Measurements from ENCODE around the gene TSHZ2.
A peak's percentile ranks its signal among the peaks of the same experiment; 100 is the strongest.

The TSHZ2 gene

GRCh38 chr20:53296451-53297153 lies 324.4 kb downstream of the TSHZ2 start:
- in situ Hi-C loops (cut with HindIII; ENCODE audit: low pct_ligation_motif_present, low pct_unique_long_range_greater_than_20kb, low sequenced_read_pairs), result no loop called here
- no peak for DNase-seq

GRCh38 chr20:53297154-53297529 lies 325.0 kb downstream of the TSHZ2 start:
- no peak for DNase-seq
- in situ Hi-C loops (cut with HindIII; ENCODE audit: low pct_ligation_motif_present, low pct_unique_long_range_greater_than_20kb, low sequenced_read_pairs), result no loop called here

GRCh38 chr20:53298260-53298659 lies 326.1 kb downstream of the TSHZ2 start:
- no peak for DNase-seq
- in situ Hi-C loops (cut with HindIII; ENCODE audit: low pct_ligation_motif_present, low pct_unique_long_range_greater_than_20kb, low sequenced_read_pairs), result no loop called here

- in situ Hi-C loops (cut with HindIII; ENCODE audit: low pct_ligation_motif_present, low pct_unique_long_range_greater_than_20kb, low sequenced_read_pairs), result no loop called here
Observed at GRCh38 chr20:53298911-53299310, 326.8 kb downstream of the TSHZ2 start.

GRCh38 chr20:53299831-53300230 lies 327.7 kb downstream of the TSHZ2 start:
- in situ Hi-C loops (cut with HindIII; ENCODE audit: low pct_ligation_motif_present, low pct_unique_long_range_greater_than_20kb, low sequenced_read_pairs), result no loop called here
- DNase-seq, result no peak

More at GRCh38 chr20:53298911-53299310, 326.8 kb downstream of the TSHZ2 start:
- DNase-seq, result no peak

- no peak for DNase-seq
- in situ Hi-C loops (cut with HindIII; ENCODE audit: low pct_ligation_motif_present, low pct_unique_long_range_greater_than_20kb, low sequenced_read_pairs), result no loop called here
Observed at GRCh38 chr20:53301869-53302268, 329.7 kb downstream of the TSHZ2 start.

GRCh38 chr20:53302695-53303412 lies 330.7 kb downstream of the TSHZ2 start:
- in situ Hi-C loops (cut with HindIII; ENCODE audit: low pct_ligation_motif_present, low pct_unique_long_range_greater_than_20kb, low sequenced_read_pairs), result no loop called here
- no peak for DNase-seq

GRCh38 chr20:53303413-53303760 lies 331.2 kb downstream of the TSHZ2 start:
- DNase-seq, result no peak
- in situ Hi-C loops (cut with HindIII; ENCODE audit: low pct_ligation_motif_present, low pct_unique_long_range_greater_than_20kb, low sequenced_read_pairs), result no loop called here

- in situ Hi-C loops (cut with HindIII; ENCODE audit: low pct_ligation_motif_present, low pct_unique_long_range_greater_than_20kb, low sequenced_read_pairs), result no loop called here
- DNase-seq, result no peak
Observed at GRCh38 chr20:53304146-53304545, 332.0 kb downstream of the TSHZ2 start.

GRCh38 chr20:53306192-53306805 lies 334.1 kb downstream of the TSHZ2 start:
- no peak for DNase-seq
- in situ Hi-C loops (cut with HindIII; ENCODE audit: low pct_ligation_motif_present, low pct_unique_long_range_greater_than_20kb, low sequenced_read_pairs), result no loop called here

- DNase-seq, result no peak
- in situ Hi-C loops (cut with HindIII; ENCODE audit: low pct_ligation_motif_present, low pct_unique_long_range_greater_than_20kb, low sequenced_read_pairs), result no loop called here
Observed at GRCh38 chr20:53307964-53308597, 335.9 kb downstream of the TSHZ2 start.

GRCh38 chr20:53309515-53309914 lies 337.4 kb downstream of the TSHZ2 start:
- in situ Hi-C loops (cut with HindIII; ENCODE audit: low pct_ligation_motif_present, low pct_unique_long_range_greater_than_20kb, low sequenced_read_pairs), result no loop called here

GRCh38 chr20:53312957-53313356 lies 340.8 kb downstream of the TSHZ2 start:
- DNase-seq, result no peak
- in situ Hi-C loops (cut with HindIII; ENCODE audit: low pct_ligation_motif_present, low pct_unique_long_range_greater_than_20kb, low sequenced_read_pairs), result no loop called here

More at GRCh38 chr20:53309515-53309914, 337.4 kb downstream of the TSHZ2 start:
- DNase-seq, result no peak

GRCh38 chr20:53316206-53316937 lies 344.2 kb downstream of the TSHZ2 start:
- in situ Hi-C loops (cut with HindIII; ENCODE audit: low pct_ligation_motif_present, low pct_unique_long_range_greater_than_20kb, low sequenced_read_pairs), result no loop called here

GRCh38 chr20:53319200-53319599 lies 347.0 kb downstream of the TSHZ2 start:
- in situ Hi-C loops (cut with HindIII; ENCODE audit: low pct_ligation_motif_present, low pct_unique_long_range_greater_than_20kb, low sequenced_read_pairs), result no loop called here
- no peak for DNase-seq

More at GRCh38 chr20:53316206-53316937, 344.2 kb downstream of the TSHZ2 start:
- DNase-seq, result peak; percentile 6

- in situ Hi-C loops (cut with HindIII; ENCODE audit: low pct_ligation_motif_present, low pct_unique_long_range_greater_than_20kb, low sequenced_read_pairs), result no loop called here
- no peak for DNase-seq
Observed at GRCh38 chr20:53319716-53320115, 347.6 kb downstream of the TSHZ2 start.

GRCh38 chr20:53320701-53321100 lies 348.5 kb downstream of the TSHZ2 start:
- no peak for DNase-seq
- in situ Hi-C loops (cut with HindIII; ENCODE audit: low pct_ligation_motif_present, low pct_unique_long_range_greater_than_20kb, low sequenced_read_pairs), result no loop called here

GRCh38 chr20:53321596-53321995 lies 349.4 kb downstream of the TSHZ2 start:
- in situ Hi-C loops (cut with HindIII; ENCODE audit: low pct_ligation_motif_present, low pct_unique_long_range_greater_than_20kb, low sequenced_read_pairs), result no loop called here
- DNase-seq, result no peak

- in situ Hi-C loops (cut with HindIII; ENCODE audit: low pct_ligation_motif_present, low pct_unique_long_range_greater_than_20kb, low sequenced_read_pairs), result no loop called here
- no peak for DNase-seq
Observed at GRCh38 chr20:53322651-53323050, 350.5 kb downstream of the TSHZ2 start.

Data from ACHN (cell line).